PC-3 (cell line): Measurements from ENCODE around the gene ZFHX3. TPM values are rescaled to one million over a fixed set of nuclear protein-coding genes. Genes with fewer than 3 reads are reported as not detected.
A peak's percentile ranks its signal among the peaks of the same experiment; 100 is the strongest.

Source experiments
- ATAC-seq: fragments of 200-7000 bp; cut with Tn5 transposase; 2 replicates; pipeline ENCODE4 v1.9.1; 2020; ENCODE audit warnings: mild to moderate bottlenecking, moderate library complexity
- BruUV-seq: library from RNA; stranded (reverse); fragments of 400-500 nt; replicated peaks from 2 replicates; lab custom pipeline; 2021; lab: Mats Ljungman, UMichigan
- CTCF ChIA-PET: fragments of 300-600 bp; sonication (Branson Sonifier 250); formaldehyde crosslinking; loops from one replicate; lab custom pipeline; 2022; ENCODE audit warnings: antibody characterized with exemption; lab: Charles Lee
- POLR2A ChIA-PET: fragments of 300-600 bp; sonication (Branson Sonifier 250); formaldehyde crosslinking; loops from one replicate; lab custom pipeline; 2022; ENCODE audit warnings: antibody characterized with exemption; ENCODE audit not compliant: unreplicated experiment; lab: Charles Lee
- DNase-seq: peaks from one replicate; pipeline ENCODE4 v3.0.0-alpha.2; 2015
- H2AFZ ChIP-seq: fragments of 300-600 bp; sonication (generic); 2 replicates; pipeline ENCODE4 v1.6.0; 2016; ENCODE audit warnings: antibody characterized with exemption, low read length
- H3F3A ChIP-seq: fragments of 300-600 bp; sonication (generic); one replicate; pipeline ENCODE4 v1.6.0; 2017; ENCODE audit warnings: antibody characterized with exemption, low read length, control low read depth, mild to moderate bottlenecking; ENCODE audit not compliant: unreplicated experiment
- H3K27ac ChIP-seq: fragments of 300-600 bp; sonication (generic); 2 replicates; pipeline ENCODE4 v1.5.1; 2016; ENCODE audit warnings: mild to moderate bottlenecking, low read length
- H3K27me3 ChIP-seq: fragments of 300-600 bp; sonication (generic); 2 replicates; pipeline ENCODE4 v1.6.1; 2016; ENCODE audit warnings: low read length, mixed read lengths
- H3K36me3 ChIP-seq: fragments of 300-600 bp; sonication (generic); 2 replicates; pipeline ENCODE4 v1.6.1; 2016; ENCODE audit warnings: low read depth, mixed run types, low read length, mixed read lengths
- H3K4me1 ChIP-seq: fragments of 300-600 bp; sonication (generic); 2 replicates; pipeline ENCODE4 v1.5.1; 2016; ENCODE audit warnings: low read length; ENCODE audit not compliant: insufficient read depth
- H3K4me2 ChIP-seq: fragments of 300-600 bp; sonication (generic); 2 replicates; pipeline ENCODE4 v1.6.0; 2016; ENCODE audit warnings: low read length
- H3K4me3 ChIP-seq: fragments of 300-600 bp; sonication (generic); 2 replicates; pipeline ENCODE4 v1.5.1; 2016; ENCODE audit warnings: mild to moderate bottlenecking, low read length, mixed read lengths
- H3K79me2 ChIP-seq: fragments of 300-600 bp; sonication (generic); 2 replicates; pipeline ENCODE4 v1.6.1; 2017; ENCODE audit warnings: low read length, mixed read lengths
- H3K9ac ChIP-seq: fragments of 300-600 bp; sonication (generic); 2 replicates; pipeline ENCODE4 v1.6.0; 2016; ENCODE audit warnings: mild to moderate bottlenecking, low read length
- H3K9me2 ChIP-seq: fragments of 300-600 bp; sonication (generic); replicated peaks from 2 replicates; pipeline ENCODE4 v1.6.1; 2016; ENCODE audit warnings: mixed run types, low read length, mixed read lengths
- H3K9me3 ChIP-seq: fragments of 300-600 bp; sonication (generic); 2 replicates; pipeline ENCODE4 v1.6.1; 2016; ENCODE audit warnings: low read length, mixed read lengths
- H4K20me1 ChIP-seq: fragments of 300-600 bp; sonication (generic); 2 replicates; pipeline ENCODE4 v1.6.1; 2016; ENCODE audit warnings: low read length, mixed read lengths
- CTCF ChIP-seq: fragments of 300-600 bp; sonication (generic); conservative IDR thresholded peaks from 2 replicates; pipeline ENCODE4 v1.5.1; 2017; ENCODE audit warnings: antibody characterized with exemption, low read depth, mild to moderate bottlenecking, low read length
- EZH2 ChIP-seq: fragments of 300-600 bp; sonication (generic); IDR thresholded peaks from one replicate; pipeline ENCODE4 v1.6.1; 2017; ENCODE audit warnings: antibody characterized with exemption, mild to moderate bottlenecking, low read length; ENCODE audit not compliant: unreplicated experiment
- EZH2phosphoT487 ChIP-seq: fragments of 300-600 bp; sonication (generic); IDR thresholded peaks from 2 replicates; pipeline ENCODE4 v1.6.1; 2018; ENCODE audit warnings: mild to moderate bottlenecking, antibody characterized with exemption, low read length, borderline replicate concordance
- intact Hi-C: fragments of 100-400 bp; cut with micrococcal nuclease; formaldehyde crosslinking; loops from 2 replicates; pipeline ENCODE4 v1.9.0; 2023
- total RNA-seq: library from RNA; depleted of rRNA; stranded (reverse); fragments of >200 nt; gene quantifications from 2 replicates; pipeline ENCODE4 v1.2.3, GENCODE V29; 2014

ZFHX3 gene
- total RNA-seq, 1 experiment from 2014 or later: 3.5 TPM

- no peak for ATAC-seq
- Histone ChIP-seq H3K4me1 (peaks cover 77% of the 10 kb centered on the region), H3K4me2 (no peak overlapping the region), H3K4me3 (no peak overlapping the region), H3K27ac (no peak overlapping the region), H2AFZ (no peak overlapping the region), H3K27me3 (no peaks in the 10 kb centered on the region), H3K9me2 (no peaks in the 10 kb centered on the region), H3K9me3 (no peaks in the 10 kb centered on the region), H3K79me2 (peaks cover 88% of the 10 kb centered on the region), H3F3A (peaks cover under 1% of the 10 kb centered on the region), H3K36me3 (no peaks in the 10 kb centered on the region), H3K9ac (no peak overlapping the region), H4K20me1 (no peaks in the 10 kb centered on the region)
- intact Hi-C loops: loop anchor here (10.0 kb wide), 1 partner anchor 387 kb away; no protein-coding TSS in a partner anchor
- BruUV-seq: no TSS peak
- no peak for TF ChIP-seq CTCF
- TF ChIP-seq EZH2: no peak
- TF ChIP-seq EZH2phosphoT487: no peak
- ChIA-PET POLR2A (no interaction called here), CTCF (no interaction called here)
- DNase-seq: no peak
These were observed 4.0 kb upstream of the ZFHX3 start for GRCh38 chr16:73051961-73052360.

GRCh38 chr16:73051226-73051625, 3.3 kb upstream of the ZFHX3 start:
- H3K9me2 ChIP-seq: no peaks in the 10 kb centered on the region
- ATAC-seq (no peak), DNase-seq (no peak)
- TF ChIP-seq EZH2: no peak
- no peak for TF ChIP-seq EZH2phosphoT487
- no peak for TF ChIP-seq CTCF
- H3F3A ChIP-seq: peaks cover 4% of the 10 kb centered on the region
- H3K4me2 ChIP-seq: no peak overlapping the region
- BruUV-seq: no TSS peak
- peaks cover 88% of the 10 kb centered on the region for H3K79me2 ChIP-seq
- no peaks in the 10 kb centered on the region for H3K9me3 ChIP-seq
- peaks cover 78% of the 10 kb centered on the region for H3K4me1 ChIP-seq
- no peak overlapping the region for H3K4me3 ChIP-seq
- CTCF ChIA-PET: no interaction called here
- H4K20me1 ChIP-seq: no peaks in the 10 kb centered on the region
- no peak overlapping the region for H2AFZ ChIP-seq
- no peak overlapping the region for H3K27ac ChIP-seq
- POLR2A ChIA-PET: no interaction called here
- intact Hi-C loops: loop anchor here (10.0 kb wide), 1 partner anchor 386 kb away; no protein-coding TSS in a partner anchor
- no peak overlapping the region for H3K9ac ChIP-seq
- no peaks in the 10 kb centered on the region for H3K36me3 ChIP-seq
- no peaks in the 10 kb centered on the region for H3K27me3 ChIP-seq

- H3F3A ChIP-seq: peaks cover 4% of the 10 kb centered on the region
- BruUV-seq: no TSS peak
- no peaks in the 10 kb centered on the region for H3K9me3 ChIP-seq
- peaks cover 88% of the 10 kb centered on the region for H3K79me2 ChIP-seq
- no peaks in the 10 kb centered on the region for H3K27me3 ChIP-seq
- peaks cover 77% of the 10 kb centered on the region for H3K4me1 ChIP-seq
- H3K36me3 ChIP-seq: no peaks in the 10 kb centered on the region
- no peak overlapping the region for H3K9ac ChIP-seq
- no peak overlapping the region for H2AFZ ChIP-seq
- CTCF ChIA-PET: no interaction called here
- ATAC-seq (no peak), DNase-seq (no peak)
- H3K27ac ChIP-seq: 0 out of 2 replicates have a peak overlapping the region, but pooled peaks have one; percentile 10
- intact Hi-C loops: loop anchor here (10.0 kb wide), 1 partner anchor 386 kb away; no protein-coding TSS in a partner anchor
- no peaks in the 10 kb centered on the region for H3K9me2 ChIP-seq
- no peak overlapping the region for H3K4me3 ChIP-seq
- POLR2A ChIA-PET: interaction anchor here (0.6 kb wide), 1 partner anchor 20 kb away, joined by 8 read pairs; no protein-coding TSS in a partner anchor
- H4K20me1 ChIP-seq: no peaks in the 10 kb centered on the region
- TF ChIP-seq CTCF (no peak), EZH2phosphoT487 (no peak), EZH2 (no peak)
- H3K4me2 ChIP-seq: peak overlapping the region; percentile 84; the same call in 1 of the 2 replicates
These were observed 2.5 kb upstream of the ZFHX3 start for GRCh38 chr16:73050201-73051099.
